ENCODE results near the gene PDCD11.

DNA sequence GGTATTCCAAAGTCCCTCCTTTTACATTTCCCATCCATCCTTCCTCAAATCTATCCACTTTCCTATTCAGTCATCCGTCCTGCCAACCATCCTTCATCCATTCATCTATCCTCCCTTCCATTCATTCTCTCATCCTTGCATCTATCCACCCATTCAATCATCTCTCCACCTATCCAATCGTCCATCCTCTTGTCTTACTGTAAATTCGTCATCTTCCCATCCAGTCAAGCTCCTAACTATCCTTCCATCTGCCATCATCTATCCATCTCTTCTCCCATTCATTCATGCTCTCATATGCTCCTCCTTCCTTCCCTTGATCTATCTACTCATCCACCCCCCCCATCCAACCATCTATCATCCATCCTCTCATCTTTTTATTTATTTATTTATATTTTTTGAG lies 77.7 kb downstream of the PDCD11 start:
- TF ChIP-seq CTCF (IDR thresholded peaks at IDR 0.05) (no peak), EP300 (IDR thresholded peaks at IDR 0.05) (no peak), POLR2A (IDR thresholded peaks at IDR 0.05) (no peak)

All from ovary (tissue), 3 donors.